ENCODE measurements around the gene CFAP410. TPM values are rescaled to one million over a fixed set of nuclear protein-coding genes. Genes with fewer than 3 reads are reported as not detected.

CFAP410 gene
- total RNA-seq, 1 experiment from 2014 or later: 8.6 TPM

GRCh38 chr21:44282370-44282769 is 56.8 kb downstream of the CFAP410 start:
- no peak for DNase-seq
- TF ChIP-seq, protein P1, sequence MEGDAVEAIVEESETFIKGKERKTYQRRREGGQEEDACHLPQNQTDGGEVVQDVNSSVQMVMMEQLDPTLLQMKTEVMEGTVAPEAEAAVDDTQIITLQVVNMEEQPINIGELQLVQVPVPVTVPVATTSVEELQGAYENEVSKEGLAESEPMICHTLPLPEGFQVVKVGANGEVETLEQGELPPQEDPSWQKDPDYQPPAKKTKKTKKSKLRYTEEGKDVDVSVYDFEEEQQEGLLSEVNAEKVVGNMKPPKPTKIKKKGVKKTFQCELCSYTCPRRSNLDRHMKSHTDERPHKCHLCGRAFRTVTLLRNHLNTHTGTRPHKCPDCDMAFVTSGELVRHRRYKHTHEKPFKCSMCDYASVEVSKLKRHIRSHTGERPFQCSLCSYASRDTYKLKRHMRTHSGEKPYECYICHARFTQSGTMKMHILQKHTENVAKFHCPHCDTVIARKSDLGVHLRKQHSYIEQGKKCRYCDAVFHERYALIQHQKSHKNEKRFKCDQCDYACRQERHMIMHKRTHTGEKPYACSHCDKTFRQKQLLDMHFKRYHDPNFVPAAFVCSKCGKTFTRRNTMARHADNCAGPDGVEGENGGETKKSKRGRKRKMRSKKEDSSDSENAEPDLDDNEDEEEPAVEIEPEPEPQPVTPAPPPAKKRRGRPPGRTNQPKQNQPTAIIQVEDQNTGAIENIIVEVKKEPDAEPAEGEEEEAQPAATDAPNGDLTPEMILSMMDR (IDR thresholded peaks at IDR 0.05; ENCODE audit: unreplicated experiment): no peak
- Mint-ChIP-seq H3K4me1 (ENCODE audit: low read depth, unreplicated experiment) (no peaks in the 10 kb centered on the region), H3K27ac (ENCODE audit: unreplicated experiment) (no peak overlapping the region), H3K4me3 (ENCODE audit: low read depth, unreplicated experiment) (no peak overlapping the region), H3K9me3 (ENCODE audit: low read depth, unreplicated experiment) (no peaks in the 10 kb centered on the region), H3K27me3 (ENCODE audit: unreplicated experiment) (peaks cover 28% of the 10 kb centered on the region), H3K36me3 (ENCODE audit: insufficient read depth, unreplicated experiment) (no peaks in the 10 kb centered on the region)
- no TSS peak for BruUV-seq (replicated peaks)
- CTCF ChIA-PET: no interaction called here
- intact Hi-C loops (cut with micrococcal nuclease; ENCODE audit: unreplicated experiment): no loop called here

DNA sequence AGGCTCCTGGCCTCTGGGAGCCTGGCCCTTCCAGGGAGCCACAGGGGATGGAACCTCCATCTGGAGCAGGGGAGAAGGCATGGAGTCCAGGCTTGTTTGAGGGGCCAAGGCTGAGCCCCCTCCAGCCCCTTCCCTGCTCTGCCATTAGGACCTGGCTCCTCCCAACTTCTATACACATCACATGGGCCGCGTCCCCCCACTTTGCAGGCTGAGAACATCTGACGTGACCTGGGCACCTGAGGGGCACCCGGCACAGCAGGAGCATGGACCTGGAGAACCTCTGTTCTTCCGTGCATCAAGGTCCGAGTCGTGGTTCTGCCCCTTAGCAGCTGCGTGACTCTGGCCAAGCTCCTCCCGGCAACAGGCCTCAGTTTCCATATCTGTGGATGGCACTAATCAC is 57.4 kb downstream of the CFAP410 start:
- no peak overlapping the region for H3K4me3 Mint-ChIP-seq (ENCODE audit: low read depth, unreplicated experiment)
- H3K9me3 Mint-ChIP-seq (ENCODE audit: low read depth, unreplicated experiment): no peaks in the 10 kb centered on the region
- H3K27ac Mint-ChIP-seq (ENCODE audit: unreplicated experiment): no peak overlapping the region
- TF ChIP-seq, protein P1 (IDR thresholded peaks at IDR 0.05; ENCODE audit: unreplicated experiment): no peak
- BruUV-seq (replicated peaks): no TSS peak
- DNase-seq: no peak
- CTCF ChIA-PET: no interaction called here
- peaks cover 25% of the 10 kb centered on the region for H3K27me3 Mint-ChIP-seq (ENCODE audit: unreplicated experiment)
- H3K4me1 Mint-ChIP-seq (ENCODE audit: low read depth, unreplicated experiment): no peaks in the 10 kb centered on the region
- intact Hi-C loops (cut with micrococcal nuclease; ENCODE audit: unreplicated experiment): no loop called here
- H3K36me3 Mint-ChIP-seq (ENCODE audit: insufficient read depth, unreplicated experiment): no peaks in the 10 kb centered on the region

DNA sequence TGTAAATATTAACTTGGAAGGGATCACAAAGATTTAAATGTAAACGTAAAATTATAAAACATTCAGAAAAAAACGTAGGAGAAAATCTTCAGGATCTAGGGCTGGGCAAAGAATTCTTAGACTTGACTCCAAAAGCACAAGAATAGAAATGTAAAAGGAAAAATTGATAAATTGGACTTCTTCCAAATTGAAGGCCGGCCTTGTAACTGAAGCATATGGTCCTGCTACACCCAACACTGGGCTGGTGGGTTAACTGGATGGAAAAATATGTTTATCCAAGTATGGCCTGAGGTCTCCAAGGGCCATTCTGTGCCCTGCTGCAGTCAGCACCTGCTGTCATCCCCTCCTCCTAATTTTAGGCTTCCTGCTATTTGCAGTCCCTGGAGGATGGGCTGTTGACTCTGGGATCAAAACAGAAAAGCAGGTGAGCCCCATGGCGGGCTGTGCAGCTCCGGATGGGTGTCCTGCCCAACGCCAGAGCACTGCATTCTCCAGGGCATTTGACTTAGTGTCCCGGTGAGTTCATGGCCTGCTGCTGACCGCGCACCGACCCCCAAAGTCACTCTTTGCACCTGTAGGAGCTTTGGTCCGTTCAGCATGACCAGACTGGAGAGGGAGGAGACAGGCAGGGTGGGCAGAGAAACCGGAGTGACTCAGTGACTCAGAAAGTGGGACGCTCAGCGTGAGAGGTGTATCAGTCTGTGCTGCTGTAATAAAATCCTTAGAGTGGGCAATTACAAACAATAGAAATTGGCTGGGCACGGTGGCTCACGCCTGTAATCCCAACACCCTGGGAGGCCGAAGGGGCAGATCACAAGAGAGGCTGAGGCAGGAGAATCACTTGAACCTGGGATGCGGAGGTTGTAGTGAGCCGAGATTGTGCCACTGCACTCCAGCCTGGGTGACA is 59.6 kb downstream of the CFAP410 start:
- CTCF ChIA-PET: no interaction called here
- intact Hi-C loops (cut with micrococcal nuclease; ENCODE audit: unreplicated experiment): no loop called here
- no TSS peak for BruUV-seq (replicated peaks)
- DNase-seq: no peak
- TF ChIP-seq, protein P1 (IDR thresholded peaks at IDR 0.05; ENCODE audit: unreplicated experiment): no peak
- Mint-ChIP-seq H3K4me1 (ENCODE audit: low read depth, unreplicated experiment) (no peaks in the 10 kb centered on the region), H3K4me3 (ENCODE audit: low read depth, unreplicated experiment) (no peak overlapping the region), H3K36me3 (ENCODE audit: insufficient read depth, unreplicated experiment) (no peaks in the 10 kb centered on the region), H3K27me3 (ENCODE audit: unreplicated experiment) (peaks cover 37% of the 10 kb centered on the region), H3K27ac (ENCODE audit: unreplicated experiment) (no peak overlapping the region), H3K9me3 (ENCODE audit: low read depth, unreplicated experiment) (no peaks in the 10 kb centered on the region)

Other genes with a start within 250 kb of the CFAP410 start
- 16.3 and 18.1 TPM in 2 replicates for gene PWP2, start 232.0 kb downstream of the CFAP410 start, total RNA-seq (2022)
- gene GATD3, start 205.7 kb downstream of the CFAP410 start, total RNA-seq (2022): 23.9 and 24.6 TPM in 2 replicates
- gene ICOSLG, start 98.4 kb downstream of the CFAP410 start, total RNA-seq (2022): 3.4 and 5.6 TPM in 2 replicates
- gene DNMT3L, start 77.5 kb downstream of the CFAP410 start, total RNA-seq (2022): not detected in 2 replicates
- not detected in 2 replicates for gene AIRE, start 53.5 kb downstream of the CFAP410 start, total RNA-seq (2022)
- 78.9 and 92.8 TPM in 2 replicates for gene PFKL, start 39.3 kb downstream of the CFAP410 start, total RNA-seq (2022)
- not detected in 2 replicates for gene TRPM2, start 14.2 kb upstream of the CFAP410 start, total RNA-seq (2022)
- 0.40 and 0.61 TPM in 2 replicates for gene LRRC3, start 116.1 kb upstream of the CFAP410 start, total RNA-seq (2022)
- not detected in 2 replicates for gene KRTAP10-1, start 200.8 kb upstream of the CFAP410 start, total RNA-seq (2022)
- not detected in 2 replicates for gene KRTAP10-2, start 212.1 kb upstream of the CFAP410 start, total RNA-seq (2022)
- not detected in 2 replicates for gene KRTAP10-3, start 219.4 kb upstream of the CFAP410 start, total RNA-seq (2022)
- not detected in 2 replicates for gene KRTAP10-4, start 234.3 kb upstream of the CFAP410 start, total RNA-seq (2022)
- gene KRTAP10-5, start 241.2 kb upstream of the CFAP410 start, total RNA-seq (2022): not detected in 2 replicates

Measured in Calu3 (cell line).